ENCODE results near the gene CHST1.

Gene CHST1

GRCh38 chr11:45603946-45604682 lies 61.3 kb downstream of the CHST1 start:
- Mint-ChIP-seq H3K36me3 (ENCODE audit: low read depth) (no peaks in the 10 kb centered on the region), H3K4me3 (no peak overlapping the region), H3K4me1 (ENCODE audit: low read depth) (no peaks in the 10 kb centered on the region), H3K27ac (no peak overlapping the region), H3K9me3 (no peaks in the 10 kb centered on the region), H3K27me3 (ENCODE audit: low read depth) (peaks cover 15% of the 10 kb centered on the region)
- no peak for DNase-seq (ENCODE audit: low spot score)

DNA sequence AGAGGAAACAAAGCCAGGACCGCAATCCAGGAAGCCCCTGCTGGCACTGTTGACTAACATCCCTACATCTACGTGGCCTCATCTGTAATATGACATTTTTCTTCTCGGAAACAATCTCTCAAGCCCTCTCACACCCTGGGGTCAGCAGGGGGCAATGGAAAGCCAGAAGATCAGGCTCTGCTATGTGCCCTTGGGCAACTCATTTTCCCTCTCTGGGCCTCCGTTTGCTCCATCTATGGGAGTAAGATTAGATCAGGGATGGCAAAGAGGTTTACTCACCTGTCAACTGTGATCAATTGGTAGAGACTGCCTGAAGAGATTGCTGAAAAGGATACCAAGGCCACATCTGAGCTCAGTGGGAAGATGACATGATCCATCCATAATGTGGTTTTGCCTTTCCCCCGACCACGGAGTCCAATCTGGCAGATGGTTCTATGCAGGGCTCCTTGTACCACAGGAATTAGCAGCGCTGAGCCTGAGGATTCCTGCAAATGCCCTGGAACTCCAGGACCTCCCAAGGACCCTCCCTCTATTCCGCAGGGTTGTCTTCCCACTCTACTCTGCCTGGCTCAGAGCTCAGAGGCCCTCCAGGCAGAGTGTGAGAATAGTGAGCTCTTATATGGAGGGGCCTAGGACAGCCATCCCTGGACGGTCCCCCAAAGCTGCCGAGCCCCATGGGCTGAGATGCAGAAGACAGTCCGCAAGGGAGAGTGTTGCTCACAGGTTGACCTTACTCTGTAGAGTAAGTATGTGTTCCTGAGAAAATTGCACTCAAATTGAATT lies 66.1 kb downstream of the CHST1 start:
- no peak overlapping the region for H3K4me3 Mint-ChIP-seq
- H3K27me3 Mint-ChIP-seq (ENCODE audit: low read depth), result peaks cover 15% of the 10 kb centered on the region
- no peaks in the 10 kb centered on the region for H3K9me3 Mint-ChIP-seq
- no peaks in the 10 kb centered on the region for H3K36me3 Mint-ChIP-seq (ENCODE audit: low read depth)
- H3K4me1 Mint-ChIP-seq (ENCODE audit: low read depth), result no peaks in the 10 kb centered on the region
- no peak overlapping the region for H3K27ac Mint-ChIP-seq
- no peak for DNase-seq (ENCODE audit: low spot score)
